Spleen (tissue), 7 donors: ENCODE measurements around the gene CD40.

ENCODE experiments used
- POLR2A ChIP-seq, 3 donors: fragments of 450-650 bp; IDR thresholded peaks; one replicate each; pipeline ENCODE4 v1.5.1; 2017; ENCODE audit warnings: antibody characterized with exemption in 3 of 3, mild to moderate bottlenecking in 1 of 3
- POLR2AphosphoS5 ChIP-seq, 3 donors: sonication (generic); formaldehyde crosslinking; IDR thresholded peaks; one replicate each; pipeline ENCODE4 v1.5.1; 2017; ENCODE audit warnings: antibody characterized with exemption in 3 of 3
- TF ChIP-seq, protein P1 (sequence below), 11 experiments: fragments of 200-600 bp in 7 of 11; fragments of 450-650 bp in 4 of 11; sonication (generic) in 4 of 11; IDR thresholded peaks in 8 of 11; conservative IDR thresholded peaks in 3 of 11; 1 replicate in 7 of 11; 2 replicates in 4 of 11; pipeline versions ENCODE4 v1.4.0 to v1.8.0; 2016 to 2021; ENCODE audit warnings: antibody characterized with exemption in 11 of 11, inconsistent platforms in 4 of 11, mild to moderate bottlenecking in 1 of 11
- donor health status: DM: no; HTN: no; CAD: no; lungs with moderate emphysema.
- donor health status: DM: no; HTN: no; CAD: no.
- donor health status: DM: no; HTN: no; CAD: no.

GRCh38 chr20:46132705-46133120, 14.6 kb downstream of the CD40 start:
- no peak for TF ChIP-seq POLR2A (IDR thresholded peaks at IDR 0.05)
- TF ChIP-seq, protein P1, sequence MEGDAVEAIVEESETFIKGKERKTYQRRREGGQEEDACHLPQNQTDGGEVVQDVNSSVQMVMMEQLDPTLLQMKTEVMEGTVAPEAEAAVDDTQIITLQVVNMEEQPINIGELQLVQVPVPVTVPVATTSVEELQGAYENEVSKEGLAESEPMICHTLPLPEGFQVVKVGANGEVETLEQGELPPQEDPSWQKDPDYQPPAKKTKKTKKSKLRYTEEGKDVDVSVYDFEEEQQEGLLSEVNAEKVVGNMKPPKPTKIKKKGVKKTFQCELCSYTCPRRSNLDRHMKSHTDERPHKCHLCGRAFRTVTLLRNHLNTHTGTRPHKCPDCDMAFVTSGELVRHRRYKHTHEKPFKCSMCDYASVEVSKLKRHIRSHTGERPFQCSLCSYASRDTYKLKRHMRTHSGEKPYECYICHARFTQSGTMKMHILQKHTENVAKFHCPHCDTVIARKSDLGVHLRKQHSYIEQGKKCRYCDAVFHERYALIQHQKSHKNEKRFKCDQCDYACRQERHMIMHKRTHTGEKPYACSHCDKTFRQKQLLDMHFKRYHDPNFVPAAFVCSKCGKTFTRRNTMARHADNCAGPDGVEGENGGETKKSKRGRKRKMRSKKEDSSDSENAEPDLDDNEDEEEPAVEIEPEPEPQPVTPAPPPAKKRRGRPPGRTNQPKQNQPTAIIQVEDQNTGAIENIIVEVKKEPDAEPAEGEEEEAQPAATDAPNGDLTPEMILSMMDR (IDR thresholded peaks at IDR 0.05 in 8 of 11, conservative IDR thresholded peaks at IDR 0.05 in 3 of 11) = peak; percentile 44 to 86 (median 78)
- TF ChIP-seq POLR2AphosphoS5 (IDR thresholded peaks at IDR 0.05) = peak; percentile 69 to 82 (median 72)
